Tibial artery (tissue), 4 donors: ENCODE results near the gene CTRB2.
A peak's percentile ranks its signal among the peaks of the same experiment; 100 is the strongest.

Source experiments
- DNase-seq, 2 donors: peaks; one replicate each; pipeline ENCODE4 v3.0.0-alpha.2; 2019
- H3K27ac ChIP-seq, 2 donors: fragments of 200-600 bp; sonication (generic) in 1 of 2; 1 replicate in 1 of 2; 2 replicates in 1 of 2; pipeline ENCODE4 v1.5.1; 2018 to 2019; ENCODE audit warnings: mild to moderate bottlenecking in 1 of 2
- H3K27me3 ChIP-seq, 2 donors: fragments of 200-600 bp; sonication (generic) in 1 of 2; one replicate each; pipeline versions ENCODE4 v1.5.1 to v1.6.0; 2016 to 2019
- H3K36me3 ChIP-seq, 3 donors: fragments of 200-600 bp; sonication (generic) in 2 of 3; one replicate each; pipeline ENCODE4 v1.5.1; 2016 to 2019; ENCODE audit warnings: mild to moderate bottlenecking in 2 of 3
- H3K4me1 ChIP-seq, 4 donors: fragments of 200-600 bp; sonication (generic) in 2 of 4; 1 replicate in 3 of 4; 2 replicates in 1 of 4; pipeline ENCODE4 v1.5.1; 2016 to 2019
- H3K4me3 ChIP-seq, 2 donors: fragments of 200-600 bp; sonication (generic) in 1 of 2; 1 replicate in 1 of 2; 2 replicates in 1 of 2; pipeline ENCODE4 v1.5.1; 2018 to 2019; ENCODE audit warnings: mild to moderate bottlenecking in 2 of 2
- H3K9me3 ChIP-seq, 3 donors: fragments of 200-600 bp; sonication (generic) in 1 of 3; one replicate each; pipeline ENCODE4 v1.5.1; 2016 to 2019
- intact Hi-C: fragments of 100-400 bp; cut with DNase I; formaldehyde crosslinking; loops from one replicate; pipeline ENCODE4 v1.15.0; 2023; ENCODE audit warnings: low total_unique reads
- TF ChIP-seq, protein P1 (sequence below), 2 experiments: fragments of 200-600 bp in 1 of 2; fragments of 450-650 bp in 1 of 2; IDR thresholded peaks; one replicate each; pipeline ENCODE4 v1.5.1; 2017 to 2019; ENCODE audit warnings: antibody characterized with exemption in 2 of 2, mild to moderate bottlenecking in 1 of 2, moderate library complexity in 1 of 2

Gene CTRB2

DNA sequence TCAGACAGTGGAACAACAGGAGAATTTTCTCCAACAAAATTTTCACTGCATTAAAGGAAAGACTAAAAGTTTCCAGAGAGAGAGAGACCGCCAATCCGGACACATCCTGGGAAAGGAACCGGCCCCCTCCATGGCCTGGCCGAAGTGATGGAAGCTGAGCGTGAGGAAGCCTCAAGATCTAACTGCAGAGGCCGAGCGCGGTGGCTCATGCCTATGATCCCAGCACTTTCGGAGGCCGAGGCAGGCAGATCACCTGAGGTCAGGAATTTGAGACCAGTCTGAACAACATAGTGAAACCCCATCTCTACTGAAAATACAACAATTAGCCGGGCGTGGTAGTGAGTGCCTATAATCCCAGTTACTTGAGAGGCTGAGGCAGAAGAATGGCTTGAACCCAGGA lies 3.9 kb downstream of the CTRB2 start:
- no peaks in the 10 kb centered on the region for H3K36me3 ChIP-seq
- no peak overlapping the region for H3K27ac ChIP-seq
- H3K9me3 ChIP-seq: no peaks in the 10 kb centered on the region
- DNase-seq: peak; percentile 17 to 19
- TF ChIP-seq, protein P1, sequence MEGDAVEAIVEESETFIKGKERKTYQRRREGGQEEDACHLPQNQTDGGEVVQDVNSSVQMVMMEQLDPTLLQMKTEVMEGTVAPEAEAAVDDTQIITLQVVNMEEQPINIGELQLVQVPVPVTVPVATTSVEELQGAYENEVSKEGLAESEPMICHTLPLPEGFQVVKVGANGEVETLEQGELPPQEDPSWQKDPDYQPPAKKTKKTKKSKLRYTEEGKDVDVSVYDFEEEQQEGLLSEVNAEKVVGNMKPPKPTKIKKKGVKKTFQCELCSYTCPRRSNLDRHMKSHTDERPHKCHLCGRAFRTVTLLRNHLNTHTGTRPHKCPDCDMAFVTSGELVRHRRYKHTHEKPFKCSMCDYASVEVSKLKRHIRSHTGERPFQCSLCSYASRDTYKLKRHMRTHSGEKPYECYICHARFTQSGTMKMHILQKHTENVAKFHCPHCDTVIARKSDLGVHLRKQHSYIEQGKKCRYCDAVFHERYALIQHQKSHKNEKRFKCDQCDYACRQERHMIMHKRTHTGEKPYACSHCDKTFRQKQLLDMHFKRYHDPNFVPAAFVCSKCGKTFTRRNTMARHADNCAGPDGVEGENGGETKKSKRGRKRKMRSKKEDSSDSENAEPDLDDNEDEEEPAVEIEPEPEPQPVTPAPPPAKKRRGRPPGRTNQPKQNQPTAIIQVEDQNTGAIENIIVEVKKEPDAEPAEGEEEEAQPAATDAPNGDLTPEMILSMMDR (IDR thresholded peaks at IDR 0.05): no peak
- peaks cover 0 to 22% (median 7%) of the 10 kb centered on the region in 4 donors for H3K4me1 ChIP-seq
- H3K4me3 ChIP-seq: no peak overlapping the region
- intact Hi-C loops: loop anchor here (5.0 kb wide), 1 partner anchor 204 kb away; no protein-coding TSS in a partner anchor
- H3K27me3 ChIP-seq: peaks cover 0 to 4% of the 10 kb centered on the region in 2 donors

DNA sequence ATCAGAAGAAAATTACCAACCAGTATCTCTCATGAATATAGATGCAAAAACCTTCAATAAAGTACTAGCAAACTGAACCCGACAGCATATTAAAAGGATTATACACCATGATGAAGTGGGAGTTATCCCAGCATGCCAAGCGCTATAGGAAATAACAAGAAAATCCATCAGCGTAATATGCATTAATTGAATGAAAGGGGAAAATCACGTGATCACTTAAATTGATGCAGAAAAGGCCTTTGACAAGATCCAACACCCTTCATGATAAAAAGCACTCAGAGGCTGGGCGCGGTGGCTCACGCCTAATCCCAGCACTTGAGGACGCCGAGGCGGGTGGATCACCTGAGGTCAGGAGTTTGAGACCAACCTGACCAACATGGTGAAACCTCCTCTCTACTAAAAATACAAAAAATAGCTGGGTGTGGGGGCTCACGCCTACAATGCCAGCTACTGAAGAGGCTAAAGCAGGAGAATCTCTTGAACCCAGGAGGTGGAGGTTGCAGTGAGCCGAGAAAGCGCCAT lies 4.8 kb downstream of the CTRB2 start:
- Histone ChIP-seq H3K9me3 (no peaks in the 10 kb centered on the region), H3K4me3 (no peak overlapping the region), H3K27ac (no peak overlapping the region), H3K36me3 (no peaks in the 10 kb centered on the region), H3K4me1 (peaks cover 0 to 22% (median 7%) of the 10 kb centered on the region in 4 donors), H3K27me3 (peaks cover 0 to 14% of the 10 kb centered on the region in 2 donors)
- DNase-seq: peak in 1 of 2 donors; percentile 17
- intact Hi-C loops: loop anchor here (5.0 kb wide), 1 partner anchor 205 kb away; no protein-coding TSS in a partner anchor
- TF ChIP-seq, protein P1 (IDR thresholded peaks at IDR 0.05): no peak

DNA sequence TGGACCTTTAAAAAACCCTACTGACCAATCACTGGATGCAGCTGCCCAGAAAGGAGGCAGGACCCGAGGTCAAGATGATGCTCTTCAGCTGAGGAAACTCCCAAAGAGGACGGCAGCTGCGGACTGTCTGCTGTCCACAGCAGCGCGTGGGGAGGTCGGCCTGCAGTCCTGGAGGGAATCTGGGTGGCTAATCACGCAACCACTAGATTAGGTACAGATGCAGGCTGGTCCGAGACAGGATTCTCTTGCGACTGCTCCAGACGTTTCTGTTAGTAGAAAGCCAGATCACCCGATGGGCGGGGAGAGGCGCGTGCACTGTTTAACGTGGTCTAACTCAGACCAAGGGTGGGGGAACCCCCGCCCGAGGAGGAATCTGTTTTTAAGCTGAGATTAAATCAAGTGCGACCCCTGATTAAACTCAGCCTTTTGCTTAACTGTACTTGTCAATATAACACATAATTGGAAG lies 8.8 kb downstream of the CTRB2 start:
- Histone ChIP-seq H3K36me3 (no peaks in the 10 kb centered on the region), H3K4me1 (peaks cover 0 to 22% (median 7%) of the 10 kb centered on the region in 4 donors), H3K4me3 (no peak overlapping the region), H3K9me3 (no peaks in the 10 kb centered on the region), H3K27ac (no peak overlapping the region), H3K27me3 (peaks cover 0 to 23% of the 10 kb centered on the region in 2 donors)
- DNase-seq: peak in 1 of 2 donors; percentile 34
- intact Hi-C loops: loop anchor here (5.0 to 10.0 kb wide), 2 partner anchors 264 to 557 kb away; partner anchors contain the start of gene TMEM170A
- TF ChIP-seq, protein P1 (IDR thresholded peaks at IDR 0.05): no peak

DNA sequence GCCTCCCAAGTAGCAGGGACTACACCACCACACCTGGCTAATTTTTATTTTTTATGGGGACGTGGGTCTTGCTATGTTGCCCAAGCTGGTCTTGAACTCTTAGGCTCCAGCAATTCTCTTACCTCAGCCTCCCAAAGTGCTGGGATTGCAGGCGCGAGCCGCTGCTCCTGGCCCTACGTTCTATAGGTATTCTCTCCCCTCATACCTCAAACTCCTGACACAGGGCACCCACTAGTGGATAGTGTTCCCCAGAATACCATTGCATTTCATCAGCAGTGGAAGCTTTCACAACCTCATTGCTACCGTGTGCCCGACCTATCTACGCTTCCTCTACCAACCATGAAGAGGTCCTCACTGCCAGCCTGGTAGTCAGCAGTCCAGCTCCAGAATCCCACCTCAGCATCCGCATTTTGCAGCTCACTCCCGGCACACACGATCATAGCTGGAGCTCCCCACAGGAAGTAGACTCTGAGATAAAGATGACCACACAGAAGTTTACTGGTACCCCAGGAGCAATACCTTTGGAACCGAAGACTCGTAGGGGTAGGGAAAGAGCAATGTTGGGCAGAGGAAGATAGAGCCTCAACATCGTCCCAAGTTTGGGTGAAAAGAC lies 9.3 kb downstream of the CTRB2 start:
- Histone ChIP-seq H3K4me1 (peaks cover 0 to 22% (median 7%) of the 10 kb centered on the region in 4 donors), H3K27me3 (peaks cover 0 to 23% of the 10 kb centered on the region in 2 donors), H3K4me3 (no peak overlapping the region), H3K9me3 (no peaks in the 10 kb centered on the region), H3K36me3 (no peaks in the 10 kb centered on the region), H3K27ac (no peak overlapping the region)
- TF ChIP-seq, protein P1 (IDR thresholded peaks at IDR 0.05): no peak
- intact Hi-C loops: loop anchor here (5.0 to 10.0 kb wide), 2 partner anchors 265 to 557 kb away; partner anchors contain the start of gene TMEM170A
- DNase-seq: peak in 1 of 2 donors; percentile 34

DNA sequence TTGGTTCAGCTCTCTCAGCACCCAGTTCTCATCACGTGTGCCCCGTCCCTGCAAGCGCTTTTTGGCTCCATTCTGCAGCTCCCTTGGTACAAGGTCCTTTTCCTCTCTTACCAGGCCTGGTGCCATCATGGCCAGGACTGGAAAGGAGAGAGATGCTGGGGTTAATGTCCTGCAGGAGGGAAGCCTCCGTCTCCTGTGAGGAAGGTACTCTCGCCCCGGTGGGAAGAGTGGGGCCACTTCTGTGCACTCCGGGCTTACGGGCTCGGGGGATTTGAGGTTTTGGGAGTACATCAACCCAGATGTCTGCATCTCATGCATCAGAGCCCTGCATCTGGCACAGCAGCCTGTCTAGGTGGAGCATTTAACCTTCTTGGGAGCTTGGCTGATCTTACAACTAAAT lies 10.1 kb downstream of the CTRB2 start:
- Histone ChIP-seq H3K36me3 (no peaks in the 10 kb centered on the region), H3K4me3 (no peak overlapping the region), H3K27ac (no peak overlapping the region), H3K4me1 (peaks cover 0 to 22% (median 7%) of the 10 kb centered on the region in 4 donors), H3K27me3 (peaks cover 0 to 23% of the 10 kb centered on the region in 2 donors), H3K9me3 (no peaks in the 10 kb centered on the region)
- peak in 1 of 2 donors; percentile 46 for DNase-seq
- intact Hi-C loops: loop anchor here (5.0 to 10.0 kb wide), 2 partner anchors 265 to 558 kb away; partner anchors contain the start of gene TMEM170A
- TF ChIP-seq, protein P1 (IDR thresholded peaks at IDR 0.05): no peak
